Immature natural killer cell (primary cell): ENCODE results near the gene WEE2. TPM values are rescaled to one million over a fixed set of nuclear protein-coding genes. Genes with fewer than 3 reads are reported as not detected.

Experiments
- DNase-seq, 3 donors: peaks; one replicate each; pipeline ENCODE4 v3.0.0; 2022; ENCODE audit warnings: mixed read lengths in 1 of 3
- H3K27ac Mint-ChIP-seq, 6 donors: one replicate each; pipeline ENCODE4 v1.8.0; 2020; ENCODE audit warnings: mixed read lengths in 6 of 6, mild to moderate bottlenecking in 5 of 6, inconsistent platforms in 4 of 6, moderate library complexity in 3 of 6
- H3K27me3 Mint-ChIP-seq, 3 donors: one replicate each; pipeline ENCODE4 v1.8.0; 2020 to 2021; ENCODE audit warnings: low read depth in 3 of 3, mild to moderate bottlenecking in 3 of 3, mixed read lengths in 3 of 3, moderate library complexity in 3 of 3, inconsistent platforms in 1 of 3
- H3K36me3 Mint-ChIP-seq, 3 donors: one replicate each; pipeline ENCODE4 v1.8.0; 2020; ENCODE audit warnings: mixed read lengths in 3 of 3, inconsistent platforms in 2 of 3, mild to moderate bottlenecking in 2 of 3
- H3K4me1 Mint-ChIP-seq, 2 donors: one replicate each; pipeline ENCODE4 v1.8.0; 2020; ENCODE audit warnings: inconsistent platforms in 2 of 2, mild to moderate bottlenecking in 2 of 2, mixed read lengths in 2 of 2, moderate library complexity in 1 of 2
- H3K4me3 Mint-ChIP-seq, 5 donors: one replicate each; pipeline ENCODE4 v1.8.0; 2020; ENCODE audit warnings: mild to moderate bottlenecking in 5 of 5, mixed read lengths in 5 of 5, inconsistent platforms in 3 of 5, moderate library complexity in 3 of 5
- H3K9me3 Mint-ChIP-seq, 6 donors: one replicate each; pipeline ENCODE4 v1.8.0; 2020; ENCODE audit warnings: mild to moderate bottlenecking in 6 of 6, mixed read lengths in 6 of 6, inconsistent platforms in 4 of 6, moderate library complexity in 3 of 6
- polyA plus RNA-seq, 3 donors: library from polyadenylated mRNA; unstranded; fragments of 300-500 nt; fragmentation: Illumina TruSeq; gene quantifications; one replicate each; pipeline ENCODE4 v1.2.3, GENCODE V29; 2021

WEE2 gene
- not detected for polyA plus RNA-seq

DNA sequence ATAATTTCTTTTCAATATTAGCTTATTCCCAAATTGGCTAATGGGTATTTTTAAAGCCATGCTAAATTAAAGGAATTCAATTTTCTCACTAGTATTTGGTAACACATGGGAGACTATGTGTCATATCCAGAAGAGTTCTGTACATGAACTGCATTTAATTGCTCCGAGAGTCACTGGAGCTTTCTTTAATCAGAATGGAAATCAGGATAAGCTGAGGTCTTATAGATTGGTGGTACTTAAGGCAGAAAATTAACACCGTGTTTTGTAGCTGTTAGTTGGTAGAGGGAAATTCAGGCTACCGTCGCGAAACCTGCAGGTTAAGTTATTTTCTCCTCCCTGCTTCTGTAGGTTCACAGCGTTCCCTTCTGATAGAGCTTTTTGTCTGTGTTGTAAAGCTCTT, at the start of gene WEE2:
Gene WEE2 (plus strand): TSS at position 3 of the 400 bp plus-strand sequence. CDS start 406 bp downstream, outside the sequence.
- H3K9me3 Mint-ChIP-seq: no peaks in the 10 kb centered on the region
- peaks cover 0 to 12% (median 9%) of the 10 kb centered on the region in 3 donors for H3K36me3 Mint-ChIP-seq
- no peak for DNase-seq
- H3K4me1 Mint-ChIP-seq: peaks cover 20 to 25% of the 10 kb centered on the region in 2 donors
- H3K4me3 Mint-ChIP-seq: no peak within 1 kb of the TSS
- peaks cover 0 to 8% (median 2%) of the 10 kb centered on the region in 3 donors for H3K27me3 Mint-ChIP-seq
- H3K27ac Mint-ChIP-seq: peak within 1 kb of the TSS in 1 of 6 donors; percentile 33

DNA sequence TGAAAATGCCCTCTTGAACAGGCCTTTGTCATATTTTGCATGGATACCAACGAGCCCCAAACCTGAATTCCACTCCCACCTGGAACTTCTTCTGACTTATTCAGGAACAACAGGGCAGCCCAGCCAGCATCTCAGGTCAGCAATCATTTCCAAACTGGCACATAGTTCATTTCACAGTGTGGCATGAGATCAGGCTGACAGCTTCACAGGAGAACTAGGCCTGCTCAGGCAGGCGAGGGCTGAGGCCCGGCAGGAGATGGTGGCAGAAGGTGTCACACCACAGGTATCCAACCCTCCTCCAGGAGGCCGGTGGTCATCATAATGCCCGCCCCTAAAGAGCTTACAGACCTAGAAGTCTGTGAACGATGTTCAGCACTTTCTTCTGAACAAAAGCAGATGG, 48.7 kb upstream of the WEE2 start:
- no peaks in the 10 kb centered on the region for H3K9me3 Mint-ChIP-seq
- peaks cover 1 to 31% of the 10 kb centered on the region in 2 donors for H3K4me1 Mint-ChIP-seq
- peaks cover 0 to 4% (median 3%) of the 10 kb centered on the region in 3 donors for H3K27me3 Mint-ChIP-seq
- no peak overlapping the region for H3K4me3 Mint-ChIP-seq
- no peak for DNase-seq
- H3K36me3 Mint-ChIP-seq: peaks cover 0 to 19% (median 11%) of the 10 kb centered on the region in 3 donors
- H3K27ac Mint-ChIP-seq: peak overlapping the region in 5 of 6 donors; percentile 19 to 76 (median 58)

DNA sequence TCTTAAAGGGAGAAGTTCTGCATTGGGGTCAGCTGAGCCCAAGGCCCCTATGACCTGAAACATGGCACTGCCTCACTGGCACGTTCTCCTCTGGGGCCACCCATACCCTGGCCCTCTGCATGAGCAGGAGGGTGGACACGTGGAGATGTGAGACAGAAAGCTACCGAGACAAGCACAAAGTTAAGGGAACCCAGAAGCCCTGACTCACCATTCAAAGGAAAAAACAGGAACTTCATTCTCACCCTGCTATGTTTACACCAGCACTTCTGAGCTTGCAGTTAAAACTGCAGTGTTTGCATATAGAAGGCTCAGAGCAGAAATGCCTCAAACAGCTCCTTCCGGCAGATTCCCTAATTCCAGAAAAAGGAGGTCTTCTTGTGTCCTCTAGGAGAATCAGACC, 47.9 kb upstream of the WEE2 start:
- Mint-ChIP-seq H3K4me1 (peaks cover 0 to 29% of the 10 kb centered on the region in 2 donors), H3K27ac (peak overlapping the region in 3 of 6 donors; percentile 3 to 78 (median 50)), H3K4me3 (no peak overlapping the region), H3K27me3 (peaks cover 0 to 4% (median 3%) of the 10 kb centered on the region in 3 donors), H3K9me3 (no peaks in the 10 kb centered on the region), H3K36me3 (peaks cover under 1 to 19% (median 11%) of the 10 kb centered on the region in 3 donors)
- DNase-seq: no peak

DNA sequence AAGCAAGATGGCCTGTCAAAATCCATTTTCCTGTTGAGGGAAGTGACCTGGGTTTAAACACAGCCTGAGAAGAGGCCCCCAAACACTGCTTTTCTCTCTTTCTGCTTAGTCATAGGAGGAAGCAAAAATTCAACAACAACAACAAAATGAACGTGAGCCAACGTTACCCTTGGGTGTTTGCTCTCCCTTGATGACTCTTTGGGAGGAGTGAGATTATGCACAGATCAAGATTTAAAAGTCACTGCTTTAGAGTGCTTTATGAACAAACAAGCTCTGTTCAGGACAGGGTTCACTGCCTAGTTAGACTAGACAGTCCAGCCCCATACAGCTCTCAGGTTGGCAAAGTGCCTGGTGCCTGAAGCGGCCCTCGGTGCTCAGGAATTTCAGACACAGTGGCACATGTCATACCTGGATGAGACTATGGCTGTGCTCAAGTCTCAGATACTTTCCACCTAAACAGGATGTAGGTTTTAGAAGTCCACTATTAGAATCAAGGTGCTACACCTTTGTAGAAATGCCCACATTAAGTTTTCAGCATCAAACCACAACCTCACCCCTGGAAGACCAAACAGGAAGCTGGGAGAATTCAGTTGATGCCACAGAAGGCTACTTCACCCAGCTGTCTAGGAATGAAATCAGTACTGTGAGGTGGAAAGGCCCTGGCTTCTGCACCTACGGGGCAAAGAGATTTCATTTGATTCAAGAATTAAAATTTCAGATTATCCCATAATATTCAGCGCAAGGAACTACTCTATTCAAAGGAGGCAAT, 44.9 kb upstream of the WEE2 start:
- Mint-ChIP-seq H3K36me3 (peaks cover 4 to 15% (median 6%) of the 10 kb centered on the region in 3 donors), H3K4me1 (peaks cover 5 to 29% of the 10 kb centered on the region in 2 donors), H3K27me3 (peaks cover 0 to 7% (median 6%) of the 10 kb centered on the region in 3 donors), H3K27ac (peak overlapping the region in 5 of 6 donors; percentile 40 to 80 (median 76)), H3K9me3 (no peaks in the 10 kb centered on the region), H3K4me3 (no peak overlapping the region)
- no peak for DNase-seq

DNA sequence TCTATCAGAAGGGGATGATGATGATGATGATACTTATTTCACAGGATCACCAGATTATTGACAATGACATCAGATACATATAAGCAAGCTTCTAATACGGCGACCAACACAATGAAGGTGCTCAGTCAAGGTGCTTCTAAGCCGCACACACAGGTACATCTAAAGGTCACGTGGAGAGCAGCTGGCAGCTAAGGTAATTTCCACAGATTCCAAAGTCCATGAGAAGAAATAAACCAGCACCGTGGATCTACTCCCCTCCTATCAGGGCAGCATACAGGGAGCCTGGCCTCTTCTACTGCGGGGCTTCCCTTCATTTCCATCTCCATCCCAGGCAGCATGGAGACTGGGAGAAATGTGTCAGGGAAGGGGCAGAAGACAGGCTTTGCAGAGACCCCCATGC, 43.7 kb upstream of the WEE2 start:
- Mint-ChIP-seq H3K9me3 (no peaks in the 10 kb centered on the region), H3K4me3 (no peak overlapping the region), H3K27ac (peak overlapping the region in 5 of 6 donors; percentile 6 to 80 (median 41)), H3K36me3 (peaks cover 4 to 11% (median 6%) of the 10 kb centered on the region in 3 donors), H3K27me3 (peaks cover 0 to 7% (median 6%) of the 10 kb centered on the region in 3 donors), H3K4me1 (peaks cover 5 to 28% of the 10 kb centered on the region in 2 donors)
- DNase-seq: no peak

DNA sequence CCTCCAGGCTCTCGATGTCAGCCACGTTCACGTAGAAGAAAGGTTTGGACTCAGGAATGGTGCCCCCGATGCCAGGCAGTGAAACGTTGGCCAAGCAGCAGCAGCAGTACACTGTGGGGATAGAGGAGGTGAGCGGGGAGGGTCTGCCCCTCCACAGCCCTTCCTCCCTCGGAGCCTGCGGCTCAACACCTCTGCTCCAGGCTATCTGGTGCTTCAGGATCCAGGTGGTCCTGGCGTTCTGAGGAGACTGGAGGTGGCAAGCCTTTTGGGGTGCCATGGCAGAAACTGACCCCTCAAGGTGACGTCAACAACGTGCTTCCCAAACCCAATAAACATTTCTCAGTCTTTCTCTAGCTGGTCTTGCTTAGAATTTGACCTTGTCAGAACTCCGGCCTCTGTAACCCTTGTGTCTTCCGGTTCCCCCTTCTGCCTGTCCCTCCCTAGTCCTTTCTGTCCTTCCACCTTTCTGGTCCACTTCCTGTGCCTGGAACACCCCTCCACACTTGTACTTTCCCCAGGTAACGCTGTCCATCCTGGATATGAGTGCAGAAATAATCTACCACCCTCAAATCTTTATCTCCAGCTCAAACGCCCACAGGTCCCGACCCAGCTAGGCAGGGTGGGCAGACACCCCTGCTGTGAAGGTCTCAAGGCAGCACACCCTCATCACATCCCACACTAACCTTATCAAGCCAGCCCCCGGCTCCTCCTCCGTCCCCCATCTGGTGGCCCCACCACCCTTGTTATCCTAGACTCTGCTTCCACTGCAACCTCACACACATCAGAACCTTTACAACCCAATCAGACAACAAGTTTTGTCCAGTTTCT, 42.7 kb upstream of the WEE2 start:
- H3K9me3 Mint-ChIP-seq: no peaks in the 10 kb centered on the region
- peaks cover 5 to 18% of the 10 kb centered on the region in 2 donors for H3K4me1 Mint-ChIP-seq
- peaks cover 6 to 14% (median 7%) of the 10 kb centered on the region in 3 donors for H3K36me3 Mint-ChIP-seq
- no peak overlapping the region for H3K4me3 Mint-ChIP-seq
- peaks cover 0 to 6% (median 4%) of the 10 kb centered on the region in 3 donors for H3K27me3 Mint-ChIP-seq
- no peak for DNase-seq
- peak overlapping the region in 5 of 6 donors; percentile 53 to 88 (median 57) for H3K27ac Mint-ChIP-seq

DNA sequence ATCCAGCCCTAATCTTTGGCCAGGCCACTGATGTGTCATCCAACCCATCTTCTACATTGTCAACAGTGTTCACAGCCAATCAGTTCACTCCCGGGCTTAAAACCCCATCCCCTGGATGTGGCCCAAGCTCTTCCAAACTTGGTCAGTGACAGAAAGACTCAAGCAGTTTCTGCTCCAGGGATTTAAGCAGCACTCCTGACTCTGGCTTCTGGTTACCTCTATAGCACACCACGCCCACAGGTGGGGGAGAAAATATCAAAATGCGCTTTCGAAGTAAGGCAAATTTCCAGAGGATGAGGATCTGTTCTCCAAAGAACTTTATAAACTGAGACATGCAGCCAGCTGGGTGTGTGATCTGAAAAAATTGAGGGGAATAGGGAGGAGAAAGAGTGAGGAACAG, 42.1 kb upstream of the WEE2 start:
- H3K27ac Mint-ChIP-seq: peak overlapping the region in 4 of 6 donors; percentile 3 to 88 (median 64)
- H3K4me3 Mint-ChIP-seq: no peak overlapping the region
- peaks cover 5 to 16% of the 10 kb centered on the region in 2 donors for H3K4me1 Mint-ChIP-seq
- no peaks in the 10 kb centered on the region for H3K9me3 Mint-ChIP-seq
- no peak for DNase-seq
- peaks cover 0 to 6% (median 4%) of the 10 kb centered on the region in 3 donors for H3K27me3 Mint-ChIP-seq
- H3K36me3 Mint-ChIP-seq: peaks cover 6 to 14% (median 7%) of the 10 kb centered on the region in 3 donors

DNA sequence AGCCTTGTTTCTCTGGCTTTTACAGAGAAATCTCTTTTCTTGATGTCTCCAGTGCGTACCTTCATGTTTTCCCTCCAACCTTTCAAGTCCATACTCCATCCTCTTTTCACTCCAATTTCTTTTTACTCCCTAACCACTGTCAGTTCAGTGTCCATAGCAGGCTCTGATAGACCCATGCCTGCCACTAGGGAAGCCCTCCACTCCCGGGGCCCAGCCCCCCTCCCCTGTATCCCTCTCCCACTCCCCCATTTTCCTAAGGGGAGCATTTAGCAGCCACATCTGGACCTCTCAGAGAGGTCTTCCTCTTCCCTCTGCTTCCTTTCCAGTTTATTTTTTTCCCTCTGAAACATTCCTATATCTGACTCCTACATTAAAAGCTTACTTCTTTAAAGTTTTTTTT, 39.3 kb upstream of the WEE2 start:
- Mint-ChIP-seq H3K4me1 (peaks cover 5 to 7% of the 10 kb centered on the region in 2 donors), H3K9me3 (no peaks in the 10 kb centered on the region), H3K27me3 (peaks cover 0 to 6% (median 4%) of the 10 kb centered on the region in 3 donors), H3K27ac (peak overlapping the region in 3 of 6 donors; percentile 5 to 53 (median 45)), H3K36me3 (peaks cover 6 to 24% (median 13%) of the 10 kb centered on the region in 3 donors), H3K4me3 (no peak overlapping the region)
- DNase-seq: no peak

DNA sequence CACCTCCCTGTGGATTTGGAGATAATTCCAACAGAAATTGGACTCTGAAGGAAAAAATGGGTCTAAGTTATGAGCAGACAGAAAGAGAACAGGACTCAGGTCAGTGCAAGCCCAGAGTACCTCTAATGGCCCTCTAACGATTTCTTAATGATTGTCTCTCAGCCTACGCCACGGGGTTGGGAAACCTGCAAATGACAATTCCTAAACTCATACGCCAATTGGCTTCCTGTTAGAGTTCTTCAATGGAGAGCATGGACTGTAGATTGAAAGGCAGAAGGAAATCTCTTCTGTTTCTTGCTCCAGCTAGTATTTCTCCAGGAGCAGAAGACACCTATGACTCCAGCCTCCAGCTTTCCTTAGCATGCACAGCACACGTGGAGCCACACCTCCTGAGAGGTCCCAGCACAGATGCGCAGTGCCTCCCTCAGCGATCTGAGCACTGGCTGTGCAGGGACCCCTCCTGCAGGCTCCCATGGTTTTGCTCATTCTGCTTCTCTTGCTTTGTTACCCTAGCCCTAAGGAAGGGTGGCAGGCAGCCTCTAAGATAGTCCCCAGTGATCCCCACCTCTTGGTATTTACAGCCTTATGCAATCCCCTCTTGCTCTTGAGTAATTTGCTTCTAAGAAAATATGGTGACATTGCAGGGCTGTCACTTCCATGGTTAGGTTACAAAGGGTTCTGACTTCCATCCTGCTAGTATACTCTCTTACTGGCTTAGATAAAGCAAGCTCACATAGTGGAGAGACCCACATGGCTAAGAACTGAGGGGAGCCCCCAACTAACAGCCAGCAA, 36.3 kb upstream of the WEE2 start:
- Mint-ChIP-seq H3K4me3 (no peak overlapping the region), H3K9me3 (no peaks in the 10 kb centered on the region), H3K36me3 (peaks cover 0 to 16% (median 11%) of the 10 kb centered on the region in 3 donors), H3K27me3 (peaks cover 0 to 4% (median 0%) of the 10 kb centered on the region in 3 donors), H3K4me1 (peaks cover 0 to 2% of the 10 kb centered on the region in 2 donors), H3K27ac (no peak overlapping the region)
- DNase-seq: no peak

DNA sequence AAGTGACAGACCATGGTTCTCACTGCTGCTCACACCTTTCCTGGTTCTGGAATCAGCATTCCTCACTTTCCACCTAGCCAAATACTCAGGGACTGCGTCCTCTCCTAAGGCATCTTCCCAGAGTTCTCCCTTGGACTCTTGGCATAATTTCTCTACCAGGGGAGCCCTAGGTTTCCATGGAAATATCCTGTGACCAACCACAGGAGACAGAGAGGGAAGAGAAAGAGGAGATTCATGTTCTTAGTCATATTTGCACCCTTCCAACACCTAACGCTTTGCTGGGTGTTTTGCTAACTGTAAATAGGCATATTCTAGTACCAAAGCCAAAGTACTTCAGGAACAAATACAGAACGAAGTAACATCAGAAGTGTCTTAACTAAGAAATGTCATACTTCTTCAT, 34.8 kb upstream of the WEE2 start:
- Mint-ChIP-seq H3K27me3 (peaks cover 0 to 3% (median 0%) of the 10 kb centered on the region in 3 donors), H3K9me3 (no peaks in the 10 kb centered on the region), H3K27ac (no peak overlapping the region), H3K36me3 (peaks cover 0 to 17% (median 15%) of the 10 kb centered on the region in 3 donors), H3K4me3 (no peak overlapping the region), H3K4me1 (peaks cover 0 to 2% of the 10 kb centered on the region in 2 donors)
- no peak for DNase-seq

DNA sequence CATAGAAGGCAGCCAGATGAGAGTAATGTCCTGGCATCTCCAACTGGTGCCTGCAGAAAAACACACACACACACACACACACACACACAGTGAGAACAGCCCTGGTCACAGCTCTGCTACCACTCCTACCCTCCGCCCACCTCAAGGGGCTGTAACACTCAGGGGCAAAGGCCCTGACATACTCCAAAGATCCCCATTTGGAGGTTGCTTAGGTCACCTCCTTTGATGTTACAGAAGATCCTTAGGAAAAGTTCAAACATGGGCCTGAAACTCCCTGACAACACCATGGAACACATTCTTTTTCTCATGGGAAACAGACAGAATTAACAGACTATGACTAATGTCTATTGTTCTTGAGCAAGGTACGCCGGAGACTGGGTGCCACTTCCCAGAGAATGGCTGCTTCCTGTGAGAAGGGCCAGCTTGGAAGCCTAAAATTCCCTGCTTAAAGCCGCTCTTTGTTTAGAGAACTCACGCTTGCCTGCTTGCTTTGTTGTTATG, 33.9 kb upstream of the WEE2 start:
- DNase-seq: no peak
- Mint-ChIP-seq H3K9me3 (no peaks in the 10 kb centered on the region), H3K27ac (peak overlapping the region in 1 of 6 donors; percentile 12), H3K4me3 (no peak overlapping the region), H3K4me1 (peaks cover 0 to 2% of the 10 kb centered on the region in 2 donors), H3K27me3 (peaks cover 0 to 3% (median 0%) of the 10 kb centered on the region in 3 donors), H3K36me3 (peaks cover 0 to 24% (median 15%) of the 10 kb centered on the region in 3 donors)

DNA sequence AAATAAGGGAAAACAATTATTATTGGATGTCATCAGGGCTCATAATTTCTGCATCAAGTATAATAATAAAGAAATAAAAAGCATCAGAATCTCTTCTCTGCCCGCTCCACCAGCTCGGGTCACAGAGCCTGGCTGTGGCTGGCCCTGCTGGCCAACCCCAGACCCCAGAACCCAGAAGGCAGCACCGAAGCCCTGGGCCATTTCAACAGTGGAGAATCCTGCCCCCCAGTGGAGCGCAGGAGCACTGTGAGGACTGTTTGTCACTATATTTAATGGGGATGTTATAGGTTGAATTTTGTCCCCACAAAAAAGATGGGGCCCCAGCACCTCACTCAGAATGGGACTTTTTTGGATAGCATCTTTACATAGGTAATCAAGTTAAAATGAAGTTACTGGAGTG, 33.5 kb upstream of the WEE2 start:
- no peak for DNase-seq
- Mint-ChIP-seq H3K36me3 (peaks cover 0 to 24% (median 15%) of the 10 kb centered on the region in 3 donors), H3K4me1 (peaks cover 0 to 2% of the 10 kb centered on the region in 2 donors), H3K27me3 (peaks cover 0 to 3% (median 0%) of the 10 kb centered on the region in 3 donors), H3K4me3 (no peak overlapping the region), H3K9me3 (no peaks in the 10 kb centered on the region), H3K27ac (peak overlapping the region in 1 of 6 donors; percentile 12)
